HFF-Myc (cell line): ENCODE results near the gene FOXP1.

ENCODE experiments used
- DNase-seq: peaks from one replicate; pipeline ENCODE4 v3.0.0-alpha.2; 2011; ENCODE audit warnings: low read depth; ENCODE audit errors: extremely low read depth
- H3K4me3 ChIP-seq: replicated peaks from 2 replicates; pipeline ENCODE4 v1.5.1; 2011; ENCODE audit warnings: low read depth, mild to moderate bottlenecking, control low read depth, low read length
- TF ChIP-seq, protein P1 (sequence below): IDR thresholded peaks from 2 replicates; pipeline ENCODE4 v1.5.1; 2012; ENCODE audit warnings: mild to moderate bottlenecking, low read depth, low read length, control low read depth; ENCODE audit errors: missing control alignments

The FOXP1 gene

DNA sequence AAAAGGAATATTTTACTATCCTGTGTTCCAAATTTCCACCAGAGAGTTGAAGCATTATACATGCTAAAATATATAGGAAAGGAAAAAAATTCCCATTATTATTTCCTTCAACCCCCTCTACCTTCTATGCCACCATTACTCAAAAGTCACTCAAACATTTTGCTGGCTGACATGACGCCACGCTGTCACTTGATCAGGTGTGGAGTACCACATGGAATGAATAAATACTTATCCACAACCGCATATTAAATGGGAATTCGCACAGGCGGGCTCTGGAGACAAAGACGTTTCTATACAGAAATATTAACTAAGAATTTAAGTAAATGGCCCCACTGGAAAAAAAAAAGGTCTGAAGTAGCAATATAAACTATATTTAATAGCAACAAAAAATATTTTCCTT lies 266.4 kb downstream of the FOXP1 start:
- TF ChIP-seq, protein P1, sequence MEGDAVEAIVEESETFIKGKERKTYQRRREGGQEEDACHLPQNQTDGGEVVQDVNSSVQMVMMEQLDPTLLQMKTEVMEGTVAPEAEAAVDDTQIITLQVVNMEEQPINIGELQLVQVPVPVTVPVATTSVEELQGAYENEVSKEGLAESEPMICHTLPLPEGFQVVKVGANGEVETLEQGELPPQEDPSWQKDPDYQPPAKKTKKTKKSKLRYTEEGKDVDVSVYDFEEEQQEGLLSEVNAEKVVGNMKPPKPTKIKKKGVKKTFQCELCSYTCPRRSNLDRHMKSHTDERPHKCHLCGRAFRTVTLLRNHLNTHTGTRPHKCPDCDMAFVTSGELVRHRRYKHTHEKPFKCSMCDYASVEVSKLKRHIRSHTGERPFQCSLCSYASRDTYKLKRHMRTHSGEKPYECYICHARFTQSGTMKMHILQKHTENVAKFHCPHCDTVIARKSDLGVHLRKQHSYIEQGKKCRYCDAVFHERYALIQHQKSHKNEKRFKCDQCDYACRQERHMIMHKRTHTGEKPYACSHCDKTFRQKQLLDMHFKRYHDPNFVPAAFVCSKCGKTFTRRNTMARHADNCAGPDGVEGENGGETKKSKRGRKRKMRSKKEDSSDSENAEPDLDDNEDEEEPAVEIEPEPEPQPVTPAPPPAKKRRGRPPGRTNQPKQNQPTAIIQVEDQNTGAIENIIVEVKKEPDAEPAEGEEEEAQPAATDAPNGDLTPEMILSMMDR = no peak
- DNase-seq = no peak

DNA sequence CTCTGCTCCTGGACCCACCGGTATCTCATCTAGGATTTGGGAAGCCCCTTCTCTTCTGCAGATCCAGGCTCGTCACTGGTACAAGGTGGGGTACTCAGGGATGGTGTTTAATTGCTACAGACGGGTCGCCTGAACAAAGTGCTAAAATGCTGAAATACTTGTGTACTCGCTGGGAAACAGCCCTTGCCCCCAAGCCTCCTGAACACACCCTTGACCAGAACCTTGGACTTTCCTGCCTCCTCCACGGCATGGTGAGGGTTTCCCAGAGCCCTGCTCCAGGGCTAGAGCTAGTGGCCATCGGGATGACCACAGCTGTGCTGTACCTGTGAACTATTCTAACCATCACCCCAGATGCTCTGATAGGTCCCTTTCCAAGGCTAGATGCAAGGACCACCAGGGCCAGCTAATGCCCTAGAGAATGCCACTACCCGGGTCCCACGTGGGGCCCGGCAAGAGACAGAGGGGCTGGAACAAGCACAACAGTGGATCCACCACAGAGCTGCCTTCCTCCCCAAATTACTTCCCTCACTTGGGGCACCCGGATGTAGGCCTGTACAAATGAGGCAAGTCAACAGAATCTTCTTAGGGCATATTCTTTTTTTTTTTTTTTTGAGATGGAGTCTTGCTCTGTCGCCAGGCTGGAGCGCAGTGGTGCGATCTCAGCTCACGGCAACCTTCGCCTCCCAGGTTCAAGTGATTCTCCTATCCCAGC lies 267.3 kb downstream of the FOXP1 start:
- no peak overlapping the region for H3K4me3 ChIP-seq
- TF ChIP-seq, protein P1 = no peak
- DNase-seq = no peak

More for the DNA sequence above, 266.4 kb downstream of the FOXP1 start:
- H3K4me3 ChIP-seq = no peak overlapping the region

DNA sequence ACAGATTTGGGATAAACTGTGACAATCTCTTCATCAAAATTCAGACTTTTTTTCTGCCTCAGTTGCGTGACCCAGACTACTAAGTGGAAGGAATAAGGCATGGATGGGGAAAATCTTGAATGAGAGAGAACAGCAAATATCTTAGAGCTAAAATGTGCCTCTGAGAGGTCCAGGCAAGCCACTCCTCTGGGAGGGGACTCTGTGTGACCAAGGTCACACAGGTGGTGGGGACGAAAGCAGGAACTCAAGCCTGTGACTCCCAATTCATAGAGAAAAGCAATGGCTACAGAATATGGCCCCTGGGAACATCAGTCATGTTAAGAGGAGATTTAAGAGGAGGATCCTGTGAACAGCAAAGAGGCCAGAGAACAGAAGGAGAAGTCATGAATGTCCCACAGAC lies 268.1 kb downstream of the FOXP1 start:
- no peak for DNase-seq
- no peak overlapping the region for H3K4me3 ChIP-seq
- TF ChIP-seq, protein P1 = no peak

DNA sequence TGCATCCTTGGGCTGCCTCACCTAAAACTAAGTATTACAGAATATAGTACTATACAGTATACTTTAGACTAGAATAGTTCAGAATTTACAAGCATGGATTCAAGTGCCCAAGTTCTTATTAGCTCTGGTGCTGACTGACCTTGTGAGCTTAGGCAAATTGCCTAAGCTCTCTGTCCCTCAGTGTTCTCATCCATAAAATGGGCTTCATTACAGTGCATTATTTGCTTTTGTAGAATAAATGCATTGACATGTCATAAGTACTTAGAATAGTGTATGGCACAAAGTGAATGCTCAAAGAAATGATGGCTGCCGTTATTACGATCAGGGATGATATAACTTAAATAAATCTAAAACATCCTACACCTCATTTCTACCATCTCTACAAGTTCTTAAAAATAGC lies 269.7 kb downstream of the FOXP1 start:
- no peak overlapping the region for H3K4me3 ChIP-seq
- no peak for DNase-seq
- TF ChIP-seq, protein P1 = no peak

DNA sequence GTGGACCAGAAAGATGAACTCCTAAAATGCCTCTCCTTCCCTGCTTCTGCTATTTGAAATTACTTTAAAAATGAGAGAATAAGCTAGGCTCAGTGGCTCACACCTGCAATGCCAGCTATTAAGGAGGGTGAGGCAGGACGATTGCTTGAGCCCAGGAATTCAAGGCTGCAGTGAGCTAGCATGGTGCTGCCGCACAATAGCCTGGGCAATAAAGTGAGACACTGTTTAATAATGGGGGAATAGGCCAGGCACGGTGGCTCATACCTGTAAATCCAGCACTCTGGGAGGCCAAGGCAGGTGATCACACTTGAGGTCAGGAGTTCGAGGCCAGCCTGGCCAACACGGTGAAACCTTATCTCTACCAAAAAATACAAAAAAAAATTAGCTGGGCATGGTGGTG lies 271.1 kb downstream of the FOXP1 start:
- TF ChIP-seq, protein P1 = no peak
- DNase-seq = no peak
- no peak overlapping the region for H3K4me3 ChIP-seq

DNA sequence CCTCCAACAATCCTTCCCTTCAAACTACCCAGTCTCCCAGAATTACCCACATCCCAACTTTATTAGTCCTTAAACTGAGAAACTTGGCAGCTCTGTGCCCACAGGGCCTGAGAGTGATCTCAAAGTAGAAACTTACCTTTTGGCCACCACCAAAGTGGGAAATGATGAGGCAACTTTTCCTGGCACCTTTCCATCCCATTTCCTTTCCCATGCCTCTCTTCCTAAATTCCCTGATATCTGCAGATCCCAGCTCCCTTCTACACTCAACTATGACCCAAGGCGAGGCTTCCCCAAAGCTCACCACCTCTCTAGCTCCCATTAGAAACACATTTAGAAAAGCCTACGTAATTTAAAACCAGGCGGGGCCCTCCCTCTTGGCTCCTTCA lies 271.9 kb downstream of the FOXP1 start:
- H3K4me3 ChIP-seq = no peak overlapping the region
- TF ChIP-seq, protein P1 = no peak
- no peak for DNase-seq
